HG03060 (cell line): ENCODE measurements around the gene RSRC1.
"Not testable (repeated sequence)": the region's sequence is repeated elsewhere in the genome, so short reads cannot be mapped to it uniquely, and the experiment has no call there.

Experiments used
- ATAC-seq: cut with Tn5 transposase; IDR thresholded peaks from one replicate; pipeline ENCODE4 v1.9.1; 2021; ENCODE audit warnings: low read depth, moderate number of reproducible peaks; ENCODE audit not compliant: unreplicated experiment

RSRC1 gene

GRCh38 chr3:158122721-158123120, 12.8 kb downstream of the RSRC1 start:
- not testable (repeated sequence) for ATAC-seq

GRCh38 chr3:158127250-158128219, 17.6 kb downstream of the RSRC1 start:
- ATAC-seq = no peak

GRCh38 chr3:158128755-158129154, 18.9 kb downstream of the RSRC1 start:
- ATAC-seq = no peak

- no peak for ATAC-seq
Measured at GRCh38 chr3:158134363-158134762, 24.5 kb downstream of the RSRC1 start.

GRCh38 chr3:158140396-158140795, 30.5 kb downstream of the RSRC1 start:
- no peak for ATAC-seq

- no peak for ATAC-seq
Measured at GRCh38 chr3:158148218-158148617, 38.3 kb downstream of the RSRC1 start.

- no peak for ATAC-seq
Measured at GRCh38 chr3:158152186-158152585, 42.3 kb downstream of the RSRC1 start.

- ATAC-seq = no peak
Measured at GRCh38 chr3:158158969-158159368, 49.1 kb downstream of the RSRC1 start.

- ATAC-seq = no peak
Measured at GRCh38 chr3:158159714-158160113, 49.8 kb downstream of the RSRC1 start.

GRCh38 chr3:158160958-158161357, 51.1 kb downstream of the RSRC1 start:
- no peak for ATAC-seq

GRCh38 chr3:158165141-158165655, 55.3 kb downstream of the RSRC1 start:
- ATAC-seq = no peak

- ATAC-seq = no peak
Measured at GRCh38 chr3:158165730-158166129, 55.8 kb downstream of the RSRC1 start.

- no peak for ATAC-seq
Measured at GRCh38 chr3:158166223-158166622, 56.3 kb downstream of the RSRC1 start.

- ATAC-seq = no peak
Measured at GRCh38 chr3:158167737-158168557, 58.1 kb downstream of the RSRC1 start.

- no peak for ATAC-seq
Measured at GRCh38 chr3:158169091-158169491, 59.2 kb downstream of the RSRC1 start.

GRCh38 chr3:158181096-158181495, 71.2 kb downstream of the RSRC1 start:
- ATAC-seq = no peak

- ATAC-seq = no peak
Measured at GRCh38 chr3:158185711-158186110, 75.8 kb downstream of the RSRC1 start.

GRCh38 chr3:158200955-158201354, 91.1 kb downstream of the RSRC1 start:
- no peak for ATAC-seq

- no peak for ATAC-seq
Measured at GRCh38 chr3:158205324-158205723, 95.4 kb downstream of the RSRC1 start.

- no peak for ATAC-seq
Measured at GRCh38 chr3:158205994-158206393, 96.1 kb downstream of the RSRC1 start.

- ATAC-seq = no peak
Measured at GRCh38 chr3:158210067-158210466, 100.2 kb downstream of the RSRC1 start.
